HG03378 (cell line): ENCODE measurements around the gene DCTN4.
A peak's percentile ranks its signal among the peaks of the same experiment; 100 is the strongest.
"Not testable (repeated sequence)": the region's sequence is repeated elsewhere in the genome, so short reads cannot be mapped to it uniquely, and the experiment has no call there.

Experiments
- ATAC-seq: cut with Tn5 transposase; IDR thresholded peaks from one replicate; pipeline ENCODE4 v1.9.1; 2021; ENCODE audit warnings: mild to moderate bottlenecking, moderate library complexity; ENCODE audit not compliant: unreplicated experiment

Gene DCTN4

DNA sequence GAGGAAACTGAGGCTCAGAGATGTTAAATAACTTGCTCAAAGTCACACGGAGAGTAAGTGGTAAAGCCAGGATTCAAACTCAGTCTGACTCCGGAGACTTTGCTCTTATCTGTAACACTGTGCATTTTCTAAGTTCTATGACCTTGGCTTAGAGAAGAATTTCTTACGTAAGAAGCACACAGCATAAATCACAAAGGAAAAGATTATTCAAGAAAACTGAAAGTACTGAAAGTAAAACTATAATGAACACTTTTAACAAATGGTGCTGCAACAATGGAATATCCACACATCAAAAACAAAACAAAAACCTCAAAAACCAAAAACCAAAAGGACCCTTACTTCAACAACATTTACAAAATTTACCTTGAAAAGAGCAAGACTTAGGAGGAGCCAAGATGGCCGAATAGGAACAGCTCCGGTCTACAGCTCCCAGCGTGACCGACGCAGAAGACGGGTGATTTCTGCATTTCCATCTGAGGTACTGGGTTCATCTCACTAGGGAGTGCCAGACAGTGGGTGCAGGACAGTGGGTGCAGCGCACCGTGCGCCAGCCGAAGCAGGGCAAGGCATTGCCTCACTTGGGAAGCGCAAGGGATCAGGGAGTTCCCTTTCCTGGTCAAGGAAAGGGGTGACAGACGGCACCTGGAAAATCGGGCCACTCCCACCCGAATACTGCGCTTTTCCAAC is 16.2 kb downstream of the DCTN4 start:
- not testable (repeated sequence) for ATAC-seq

DNA sequence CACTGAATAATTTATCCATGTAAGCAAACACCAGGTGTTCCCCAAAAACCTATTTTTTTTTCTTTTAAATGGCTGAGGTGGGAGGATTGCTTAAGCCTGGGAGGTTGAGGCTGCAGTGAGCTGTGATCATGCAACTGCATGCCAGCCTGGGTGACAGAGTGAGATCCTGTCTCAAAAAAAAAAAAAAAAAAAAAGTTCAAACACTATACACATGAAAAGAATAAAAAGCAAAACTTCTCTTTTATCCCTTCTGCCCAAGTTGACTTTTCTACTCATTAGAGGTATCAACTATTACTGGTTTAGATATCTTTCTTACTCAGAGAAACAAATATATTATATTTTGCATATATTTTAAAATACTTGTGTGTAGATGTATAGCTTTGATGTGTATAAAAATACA is 17.8 kb downstream of the DCTN4 start:
- ATAC-seq, result no peak

DNA sequence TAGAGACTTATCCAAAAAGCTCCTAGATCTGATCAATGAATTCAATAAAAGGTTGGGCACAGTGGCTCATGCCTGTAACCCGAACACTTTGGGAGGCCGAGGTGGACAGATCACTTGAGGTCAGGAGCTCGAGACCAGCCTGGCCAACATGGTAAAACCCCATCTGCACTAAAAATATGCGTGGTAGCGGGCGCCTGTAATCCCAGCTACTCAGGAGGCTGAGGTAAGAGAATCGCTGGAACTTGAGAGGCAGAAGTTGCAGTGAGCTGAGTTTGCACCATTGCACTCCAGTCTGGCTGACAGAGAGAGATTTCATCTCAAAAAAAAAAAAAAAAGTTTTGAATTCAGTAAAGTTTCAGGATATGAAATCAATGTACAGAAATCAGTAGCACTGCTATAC is 20.0 kb downstream of the DCTN4 start:
- no peak for ATAC-seq

GRCh38 chr5:150734579-150735384 is 24.0 kb downstream of the DCTN4 start:
- ATAC-seq, result no peak

GRCh38 chr5:150731669-150732242 is 27.1 kb downstream of the DCTN4 start:
- ATAC-seq, result no peak

- ATAC-seq, result no peak
Observed at GRCh38 chr5:150729859-150730258, 29.0 kb downstream of the DCTN4 start.

DNA sequence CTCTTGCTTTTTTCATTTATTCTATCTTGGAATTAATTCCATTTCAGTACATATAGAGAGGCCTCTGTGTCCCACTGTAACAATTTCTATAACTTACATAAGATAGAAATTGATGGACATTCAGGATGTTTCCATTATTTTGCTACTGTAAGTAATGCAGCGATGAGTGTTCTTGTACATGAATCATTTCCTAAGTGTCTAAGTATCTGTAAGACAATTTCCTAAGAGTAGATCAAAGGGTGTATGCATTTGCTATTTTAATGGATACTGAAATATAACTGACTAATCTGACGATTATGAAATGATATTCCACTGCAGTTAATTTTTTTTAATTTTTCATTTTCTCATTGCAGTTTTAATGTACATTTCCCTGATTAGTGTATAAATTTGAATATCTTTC is 35.0 kb downstream of the DCTN4 start:
- ATAC-seq, result no peak

- ATAC-seq, result no peak
Observed at GRCh38 chr5:150710165-150710564, 48.7 kb downstream of the DCTN4 start.

DNA sequence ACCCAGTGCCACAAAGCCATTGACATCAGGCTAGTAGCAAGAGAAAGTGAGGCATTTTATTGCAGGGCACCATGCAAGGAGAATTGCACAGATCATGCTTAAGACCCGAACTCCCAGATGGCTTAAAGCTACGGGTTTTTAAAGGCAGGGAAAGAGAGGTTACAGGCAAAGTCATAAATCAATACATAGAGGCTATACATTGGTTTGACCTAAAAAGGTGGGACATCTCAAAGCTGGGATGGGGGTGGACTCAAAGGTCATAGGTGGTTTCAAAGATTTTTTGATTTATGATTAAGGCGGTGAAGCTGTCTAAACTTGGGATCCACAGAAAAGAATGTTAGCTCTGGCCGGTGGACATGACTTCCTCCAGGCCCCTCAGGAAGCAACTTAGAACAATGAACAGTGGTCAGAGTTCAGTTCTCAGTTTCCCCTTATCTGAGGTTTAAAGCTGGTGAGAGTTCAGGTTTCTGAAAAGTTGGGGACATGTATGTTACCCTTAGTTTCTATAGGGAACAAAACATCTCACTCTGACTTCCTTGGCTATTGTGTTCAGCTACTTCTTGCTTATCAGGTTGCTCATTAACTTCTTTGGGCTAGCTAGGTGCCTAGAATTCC is 51.9 kb downstream of the DCTN4 start:
- no peak for ATAC-seq

DNA sequence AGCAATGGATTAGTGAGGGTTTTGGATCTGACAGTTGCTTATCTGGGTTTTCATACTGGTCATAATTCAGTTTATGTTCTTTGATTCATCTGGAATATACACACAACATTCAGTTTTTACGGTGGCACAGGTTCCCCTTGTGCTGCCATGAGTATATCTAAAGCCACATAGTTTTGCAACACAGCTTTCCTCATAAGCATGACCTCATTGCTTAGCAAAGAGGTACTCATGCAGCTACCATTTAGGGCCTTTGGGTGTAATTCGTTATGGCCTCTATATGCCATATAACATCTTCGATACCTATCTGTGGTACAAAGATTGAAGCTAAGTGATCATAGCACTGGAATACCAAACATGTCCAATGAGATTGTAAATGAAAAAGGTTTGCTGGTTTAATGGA is 55.1 kb downstream of the DCTN4 start:
- no peak for ATAC-seq

- peak; percentile 89 for ATAC-seq
Observed at GRCh38 chr5:150700594-150701377, 58.0 kb downstream of the DCTN4 start, which contains the start of gene RBM22. TSS of gene RBM22 (minus strand) at chr5:150701062. CDS start at chr5:150700985, 77 bp downstream.

- peak; percentile 16 for ATAC-seq
Observed at GRCh38 chr5:150700246-150700593, 58.6 kb downstream of the DCTN4 start.

DNA sequence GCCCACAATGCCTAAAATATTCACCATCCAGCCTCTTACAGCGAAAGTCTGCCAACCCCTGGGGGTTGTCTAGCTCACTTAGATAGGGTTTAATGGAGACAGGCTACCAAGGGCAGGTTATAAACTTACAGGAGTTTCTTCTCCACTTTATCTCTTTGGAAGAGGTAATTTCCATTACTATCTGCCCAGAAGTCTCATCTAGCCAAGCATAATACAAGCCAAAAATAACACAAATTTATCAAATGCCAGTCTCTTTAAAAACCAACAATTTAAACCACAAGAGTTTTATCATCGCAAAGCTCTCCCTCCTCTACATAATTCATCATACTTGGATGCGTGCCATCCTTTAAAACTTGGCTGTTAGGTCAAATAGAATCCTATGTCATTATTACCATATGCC is 64.2 kb downstream of the DCTN4 start:
- no peak for ATAC-seq

DNA sequence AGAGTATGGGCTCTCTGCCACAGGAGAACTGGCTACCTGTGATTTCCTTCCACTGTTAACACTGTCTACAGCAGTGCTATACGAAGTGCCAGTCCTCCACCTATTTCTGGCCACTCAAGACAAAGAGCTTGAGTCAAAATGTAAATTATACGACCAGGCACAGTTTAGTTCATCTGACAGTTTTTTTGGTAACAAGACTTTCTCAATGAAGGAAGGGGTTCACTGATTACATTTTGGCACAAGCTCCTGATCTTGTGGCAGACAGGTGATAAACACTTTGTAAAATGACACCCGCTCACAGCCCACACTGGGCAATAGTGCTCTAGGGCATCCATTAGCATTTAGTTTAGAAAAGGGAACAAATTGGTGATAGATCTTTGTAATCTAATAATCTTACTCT is 66.5 kb downstream of the DCTN4 start:
- no peak for ATAC-seq

- no peak for ATAC-seq
Observed at GRCh38 chr5:150690760-150691159, 68.1 kb downstream of the DCTN4 start.

DNA sequence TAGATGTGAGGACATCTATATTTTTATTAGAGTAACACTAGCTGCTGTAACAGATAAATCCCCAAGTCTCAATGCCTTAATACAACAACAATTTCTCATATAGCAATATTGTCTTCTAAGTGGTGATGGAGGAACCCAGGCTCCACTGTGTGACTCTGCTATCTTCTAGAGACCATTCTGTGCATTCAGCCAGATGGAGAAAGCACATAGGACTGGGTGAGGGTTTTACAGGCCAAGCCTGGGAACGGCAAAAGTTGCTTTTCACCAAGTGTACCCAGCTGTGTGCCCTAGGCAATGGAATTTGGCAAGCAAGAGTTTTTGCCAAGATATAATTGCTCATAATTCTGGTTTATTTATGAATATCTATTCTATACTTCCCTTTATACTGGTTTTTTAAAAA is 69.7 kb downstream of the DCTN4 start:
- no peak for ATAC-seq

DNA sequence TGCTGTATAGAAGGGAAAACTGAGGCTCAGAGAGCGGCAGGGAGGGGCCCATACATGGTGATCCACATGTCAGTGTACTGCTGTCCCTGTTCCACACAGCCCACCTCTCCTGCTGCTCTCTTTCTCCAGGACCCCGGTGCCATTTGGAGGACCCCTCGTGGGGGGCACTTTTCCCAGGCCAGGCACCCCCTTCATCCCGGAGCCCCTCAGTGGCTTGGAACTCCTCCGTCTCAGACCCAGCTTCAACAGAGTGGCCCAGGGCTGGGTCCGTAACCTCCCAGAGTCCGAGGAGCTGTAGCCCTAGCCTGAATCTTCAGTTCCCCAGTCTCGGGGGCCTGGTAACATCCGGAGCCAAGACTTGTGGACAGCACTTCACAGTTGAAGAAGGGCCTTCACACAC is 82.2 kb downstream of the DCTN4 start:
- ATAC-seq, result no peak

DNA sequence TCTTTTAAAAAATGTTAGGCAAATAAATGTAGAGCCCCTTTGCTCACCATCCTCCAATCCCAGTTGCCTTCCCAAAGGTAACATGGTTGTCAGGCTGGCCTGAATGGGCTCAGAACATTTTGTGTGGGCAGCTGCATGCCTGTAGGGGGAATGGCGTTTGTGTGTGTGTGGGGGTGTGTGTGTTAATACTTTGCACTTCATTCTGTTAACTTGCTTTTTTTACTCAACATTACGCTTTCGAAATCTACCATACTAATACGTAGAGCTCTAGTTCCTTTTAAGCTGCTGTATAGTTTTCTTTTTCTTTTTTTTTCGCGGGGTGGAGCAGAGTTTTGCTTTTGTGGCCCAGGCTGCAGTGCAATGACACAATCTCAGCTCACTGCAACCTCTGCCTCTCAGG is 83.7 kb downstream of the DCTN4 start:
- ATAC-seq, result no peak

- no peak for ATAC-seq
Observed at GRCh38 chr5:150674341-150674821, 84.4 kb downstream of the DCTN4 start.

- ATAC-seq, result no peak
Observed at GRCh38 chr5:150672884-150673275, 85.9 kb downstream of the DCTN4 start.
